ENCODE data around the gene GAS2. TPM values are rescaled to one million over a fixed set of nuclear protein-coding genes. Genes with fewer than 3 reads are reported as not detected.

Gene GAS2
- total RNA-seq, 2 donors from 2014 or later: 4.2 to 7.0 TPM

GRCh38 chr11:22768281-22768680 is 101.9 kb downstream of the GAS2 start:
- no peak for DNase-seq (ENCODE audit: low spot score)
- intact Hi-C loops (cut with DNase I): no loop called here
- H3K36me3 ChIP-seq: no peaks in the 10 kb centered on the region
- H3K9me3 ChIP-seq: no peaks in the 10 kb centered on the region
- WGBS: 14% methylated on average over 1 of the region's 1 CpG
- no peaks in the 10 kb centered on the region for H3K27me3 ChIP-seq (replicated peaks; ENCODE audit: insufficient read depth)
- no peaks in the 10 kb centered on the region for H3K4me1 ChIP-seq (replicated peaks)
- H3K27ac ChIP-seq: no peak overlapping the region
- TF ChIP-seq POLR2AphosphoS5 (IDR thresholded peaks at IDR 0.05): no peak
- H3K4me3 ChIP-seq: no peak overlapping the region

GRCh38 chr11:22769081-22769480 is 102.7 kb downstream of the GAS2 start:
- no peak for TF ChIP-seq POLR2AphosphoS5 (IDR thresholded peaks at IDR 0.05)
- TF ChIP-seq CTCF (IDR thresholded peaks at IDR 0.05): no peak
- TF ChIP-seq POLR2A (IDR thresholded peaks at IDR 0.05): no peak
- H3K4me1 ChIP-seq (replicated peaks): no peaks in the 10 kb centered on the region
- 46% methylated on average over 1 of the region's 1 CpG for WGBS
- no peak overlapping the region for H3K4me3 ChIP-seq
- intact Hi-C loops (cut with DNase I): no loop called here
- no peaks in the 10 kb centered on the region for H3K27me3 ChIP-seq (replicated peaks; ENCODE audit: insufficient read depth)
- no peaks in the 10 kb centered on the region for H3K36me3 ChIP-seq
- no peaks in the 10 kb centered on the region for H3K9me3 ChIP-seq
- no peak for DNase-seq (ENCODE audit: low spot score)
- no peak overlapping the region for H3K27ac ChIP-seq

GRCh38 chr11:22774716-22775115 is 108.3 kb downstream of the GAS2 start:
- Histone ChIP-seq H3K4me3 (no peak overlapping the region), H3K27ac (no peak overlapping the region), H3K4me1 (replicated peaks) (no peaks in the 10 kb centered on the region), H3K36me3 (no peaks in the 10 kb centered on the region), H3K9me3 (no peaks in the 10 kb centered on the region), H3K27me3 (replicated peaks; ENCODE audit: insufficient read depth) (no peaks in the 10 kb centered on the region)
- no peak for TF ChIP-seq CTCF (IDR thresholded peaks at IDR 0.05)
- TF ChIP-seq POLR2AphosphoS5 (IDR thresholded peaks at IDR 0.05): no peak
- no peak for TF ChIP-seq POLR2A (IDR thresholded peaks at IDR 0.05)
- WGBS: 91% methylated on average over 2 of the region's 2 CpGs
- DNase-seq (ENCODE audit: low spot score): no peak
- intact Hi-C loops (cut with DNase I): no loop called here

- Histone ChIP-seq H3K4me1 (replicated peaks) (no peaks in the 10 kb centered on the region), H3K27me3 (replicated peaks; ENCODE audit: insufficient read depth) (no peaks in the 10 kb centered on the region), H3K27ac (no peak overlapping the region), H3K36me3 (no peaks in the 10 kb centered on the region), H3K4me3 (no peak overlapping the region), H3K9me3 (no peaks in the 10 kb centered on the region)
- no peak for TF ChIP-seq POLR2AphosphoS5 (IDR thresholded peaks at IDR 0.05)
- no peak for TF ChIP-seq CTCF (IDR thresholded peaks at IDR 0.05)
- no peak for TF ChIP-seq POLR2A (IDR thresholded peaks at IDR 0.05)
- DNase-seq (ENCODE audit: low spot score): no peak
- intact Hi-C loops (cut with DNase I): no loop called here
- WGBS: 78% methylated on average over 5 of the region's 5 CpGs
Measured at GRCh38 chr11:22775248-22775647, 108.8 kb downstream of the GAS2 start.

GRCh38 chr11:22778642-22779041 is 112.2 kb downstream of the GAS2 start:
- no peak for TF ChIP-seq CTCF (IDR thresholded peaks at IDR 0.05)
- no peak for TF ChIP-seq POLR2A (IDR thresholded peaks at IDR 0.05)
- TF ChIP-seq POLR2AphosphoS5 (IDR thresholded peaks at IDR 0.05): no peak
- Histone ChIP-seq H3K36me3 (no peaks in the 10 kb centered on the region), H3K27ac (no peak overlapping the region), H3K27me3 (replicated peaks; ENCODE audit: insufficient read depth) (no peaks in the 10 kb centered on the region), H3K4me3 (no peak overlapping the region), H3K9me3 (no peaks in the 10 kb centered on the region), H3K4me1 (replicated peaks) (no peaks in the 10 kb centered on the region)
- no peak for DNase-seq (ENCODE audit: low spot score)
- intact Hi-C loops (cut with DNase I): no loop called here

All from prostate gland (tissue), 2 donors.